NB4 (cell line): ENCODE data around the gene TMEFF1.

Source experiments
- CTCF ChIP-seq: IDR thresholded peaks from one replicate; pipeline ENCODE4 v1.5.1; 2012; ENCODE audit warnings: low read depth, low read length
- MAX ChIP-seq: IDR thresholded peaks from 2 replicates; pipeline ENCODE4 v1.6.1; 2011; ENCODE audit warnings: low read depth, low read length
- POLR2A ChIP-seq: IDR thresholded peaks from 2 replicates; pipeline ENCODE4 v1.6.1; 2011; ENCODE audit warnings: mild to moderate bottlenecking; ENCODE audit not compliant: insufficient read length; ENCODE audit errors: extremely low read depth

GRCh38 chr9:100597236-100597635, 124.3 kb downstream of the TMEFF1 start:
- TF ChIP-seq POLR2A (no peak), CTCF (no peak), MAX (no peak)
